MM.1S (cell line): ENCODE measurements around the gene SEC22C.

ENCODE experiments used
- CTCF ChIP-seq: fragments of 300-600 bp; sonication (generic); IDR thresholded peaks from 2 replicates; pipeline ENCODE4 v1.5.1; 2016; ENCODE audit warnings: antibody characterized with exemption, low read length, mixed read lengths
- EZH2 ChIP-seq: fragments of 300-600 bp; sonication (generic); optimal IDR thresholded peaks from 2 replicates; pipeline ENCODE3; 2017; ENCODE audit warnings: low read depth, mild to moderate bottlenecking, antibody characterized with exemption, low read length, mixed read lengths

DNA sequence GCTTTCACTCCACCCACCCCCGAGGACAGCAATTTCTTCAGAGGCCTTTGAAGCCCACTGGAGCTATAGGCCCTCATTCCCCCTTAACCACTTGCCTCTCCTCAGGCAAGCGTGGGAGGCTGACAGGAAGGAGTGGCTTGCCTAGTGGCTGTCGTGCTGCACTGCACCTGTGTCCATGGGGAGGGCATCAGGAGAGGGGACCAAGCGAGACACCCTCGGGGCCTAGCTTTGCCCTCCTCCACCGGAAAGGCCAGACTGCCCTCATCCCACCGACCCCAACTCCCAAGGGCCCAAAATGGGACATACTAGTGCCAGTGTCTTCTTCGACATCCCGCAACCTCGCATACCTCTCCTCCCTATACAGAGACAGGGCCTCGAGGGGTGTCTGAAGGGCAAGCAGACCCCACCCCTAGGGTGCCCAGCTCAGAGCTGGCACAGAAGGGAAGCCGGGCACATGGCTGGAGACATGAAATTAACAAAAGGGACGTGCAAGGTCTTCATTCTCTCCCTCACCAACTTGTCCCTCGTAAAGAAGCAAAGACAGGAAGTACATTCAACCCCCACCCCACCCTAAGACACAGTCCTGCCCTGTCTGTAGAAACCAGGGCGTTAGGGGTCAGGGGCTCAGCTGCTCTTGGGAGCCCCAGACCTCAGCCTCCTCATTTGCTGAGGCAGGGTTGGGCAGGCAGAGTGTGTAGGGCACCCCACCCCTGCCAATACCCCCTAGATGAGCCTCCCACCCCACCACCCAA lies 55.0 kb downstream of the SEC22C start:
- no peak for TF ChIP-seq EZH2
- TF ChIP-seq CTCF = no peak
